SH-SY5Y (cell line): ENCODE data around the gene COL25A1.

ENCODE experiments used
- GATA2 ChIP-seq: IDR thresholded peaks from 2 replicates; pipeline ENCODE4 v1.6.1; 2011; ENCODE audit warnings: mild to moderate bottlenecking, low read depth, low read length
- GATA3 ChIP-seq: IDR thresholded peaks from 2 replicates; pipeline ENCODE4 v1.6.1; 2011; ENCODE audit warnings: low read depth, mild to moderate bottlenecking, low read length, moderate library complexity

GRCh38 chr4:108885211-108885610 lies 417.2 kb downstream of the COL25A1 start:
- TF ChIP-seq GATA2 (no peak), GATA3 (no peak)
